Measurements from ENCODE around the gene ELMO1.

GRCh38 chr7:37356911-37357636 is 91.6 kb downstream of the ELMO1 start:
- TF ChIP-seq ELF1 (CRISPR knock-in tag; IDR thresholded peaks at IDR 0.05) (no peak), ZNF180 (CRISPR knock-in tag; IDR thresholded peaks at IDR 0.05; ENCODE audit: borderline replicate concordance, low read depth) (no peak), NFE2 (CRISPR knock-in tag; IDR thresholded peaks at IDR 0.05) (no peak), ZNF816 (CRISPR knock-in tag; IDR thresholded peaks at IDR 0.05; ENCODE audit: borderline replicate concordance) (no peak), EZH2 (conservative IDR thresholded peaks at IDR 0.05; ENCODE audit: low read depth, low read length) (no peak), CTCF (CRISPR knock-in tag; IDR thresholded peaks at IDR 0.05) (no peak), ZNF160 (CRISPR knock-in tag; IDR thresholded peaks at IDR 0.05) (no peak), ZBTB20 (CRISPR knock-in tag; IDR thresholded peaks at IDR 0.05; ENCODE audit: borderline replicate concordance, low read depth) (no peak), ELK4 (CRISPR knock-in tag; IDR thresholded peaks at IDR 0.05; ENCODE audit: borderline replicate concordance) (no peak)

Measured in HepG2 (cell line).